WERI-Rb-1 (cell line): ENCODE data around the gene DNAJC5.
"Not testable (repeated sequence)": the region's sequence is repeated elsewhere in the genome, so short reads cannot be mapped to it uniquely, and the experiment has no call there.

Experiments used
- DNase-seq: peaks from one replicate; pipeline ENCODE4 v3.0.0-alpha.2; 2020
- H3K27ac ChIP-seq: fragments of 250-450 bp; sonication (Bioruptor Pico); 2 replicates; pipeline ENCODE4 v1.5.1; 2020; ENCODE audit warnings: mild to moderate bottlenecking, moderate library complexity
- H3K27me3 ChIP-seq: fragments of 250-450 bp; sonication (Bioruptor Pico); 2 replicates; pipeline ENCODE4 v1.5.1; 2021; ENCODE audit warnings: mild to moderate bottlenecking, low read depth, moderate library complexity; ENCODE audit not compliant: insufficient read depth, severe bottlenecking
- H3K36me3 ChIP-seq: fragments of 250-450 bp; sonication (Bioruptor Pico); 2 replicates; pipeline ENCODE4 v1.5.1; 2020; ENCODE audit warnings: mild to moderate bottlenecking, moderate library complexity
- H3K4me3 ChIP-seq: 2 replicates; pipeline ENCODE4 v1.5.1; 2011; ENCODE audit warnings: low read depth, mild to moderate bottlenecking, control low read depth, low read length
- H3K9me3 ChIP-seq: fragments of 250-450 bp; sonication (Bioruptor Pico); 2 replicates; pipeline ENCODE4 v1.5.1; 2021; ENCODE audit warnings: mild to moderate bottlenecking, moderate library complexity; ENCODE audit not compliant: severe bottlenecking
- CTCF ChIP-seq: IDR thresholded peaks from 2 replicates; pipeline ENCODE4 v1.5.1; 2011; ENCODE audit warnings: low read depth, mild to moderate bottlenecking, control low read depth, inconsistent platforms, low read length

Gene DNAJC5

GRCh38 chr20:63974402-63975200, 79.7 kb downstream of the DNAJC5 start:
- no peak for DNase-seq
- no peaks in the 10 kb centered on the region for H3K36me3 ChIP-seq
- no peak for TF ChIP-seq CTCF
- H3K9me3 ChIP-seq = no peaks in the 10 kb centered on the region
- H3K27me3 ChIP-seq = no peaks in the 10 kb centered on the region
- no peak overlapping the region for H3K4me3 ChIP-seq
- no peak overlapping the region; the same call in 1 of the 2 replicates for H3K27ac ChIP-seq

- not testable (repeated sequence) for DNase-seq, H3K27ac ChIP-seq, H3K36me3 ChIP-seq, H3K9me3 ChIP-seq, H3K27me3 ChIP-seq, H3K4me3 ChIP-seq
These were observed 81.6 kb downstream of the DNAJC5 start for GRCh38 chr20:63976511-63976910.

GRCh38 chr20:63976980-63977738, 82.2 kb downstream of the DNAJC5 start:
- no peaks in the 10 kb centered on the region for H3K9me3 ChIP-seq
- H3K27ac ChIP-seq = no peak overlapping the region
- no peak overlapping the region for H3K4me3 ChIP-seq
- no peak for TF ChIP-seq CTCF
- no peak for DNase-seq
- H3K36me3 ChIP-seq = no peaks in the 10 kb centered on the region
- no peaks in the 10 kb centered on the region for H3K27me3 ChIP-seq

- no peak for TF ChIP-seq CTCF
- H3K4me3 ChIP-seq = no peak overlapping the region
- no peaks in the 10 kb centered on the region for H3K27me3 ChIP-seq
- no peaks in the 10 kb centered on the region for H3K9me3 ChIP-seq
- H3K27ac ChIP-seq = no peak overlapping the region
- no peaks in the 10 kb centered on the region for H3K36me3 ChIP-seq
- DNase-seq = no peak
These were observed 82.9 kb downstream of the DNAJC5 start for GRCh38 chr20:63977739-63978276.

- DNase-seq = peak; percentile 63
- TF ChIP-seq CTCF = no peak
- Histone ChIP-seq H3K9me3 (no peaks in the 10 kb centered on the region), H3K36me3 (no peaks in the 10 kb centered on the region), H3K27ac (no peak overlapping the region), H3K27me3 (no peaks in the 10 kb centered on the region), H3K4me3 (peak overlapping the region; percentile 60)
These were observed 83.6 kb downstream of the DNAJC5 start for GRCh38 chr20:63978319-63979228.

GRCh38 chr20:63979229-63979556, 84.3 kb downstream of the DNAJC5 start:
- TF ChIP-seq CTCF = no peak
- no peak for DNase-seq
- peak overlapping the region; percentile 60 for H3K4me3 ChIP-seq
- H3K27me3 ChIP-seq = no peaks in the 10 kb centered on the region
- no peak overlapping the region for H3K27ac ChIP-seq
- no peaks in the 10 kb centered on the region for H3K9me3 ChIP-seq
- H3K36me3 ChIP-seq = no peaks in the 10 kb centered on the region
